Spleen (tissue), 11 donors: ENCODE measurements around the gene PRPH2. TPM values are rescaled to one million over a fixed set of nuclear protein-coding genes. Genes with fewer than 3 reads are reported as not detected.

Source experiments
- DNase-seq: peaks from one replicate; pipeline ENCODE4 v3.0.0-alpha.2; 2020
- H3K27ac ChIP-seq, 8 donors: fragments of 200-600 bp; sonication (generic) in 7 of 8; 1 replicate in 4 of 8; 2 replicates in 4 of 8; pipeline versions ENCODE4 v1.5.0 to v1.8.0; 2016 to 2021; ENCODE audit warnings: inconsistent platforms in 4 of 8, mild to moderate bottlenecking in 4 of 8, moderate library complexity in 1 of 8
- H3K27me3 ChIP-seq, 7 donors: fragments of 200-600 bp; sonication (generic) in 6 of 7; replicated peaks in 1 of 7; 1 replicate in 4 of 7; 2 replicates in 3 of 7; pipeline versions ENCODE4 v1.5.0 to v1.8.0; 2016 to 2021; ENCODE audit warnings: inconsistent platforms in 3 of 7, mild to moderate bottlenecking in 1 of 7
- H3K36me3 ChIP-seq, 6 donors: fragments of 200-600 bp; sonication (generic) in 5 of 6; 1 replicate in 4 of 6; 2 replicates in 2 of 6; pipeline versions ENCODE4 v1.5.0 to v1.8.0; 2016 to 2021; ENCODE audit warnings: inconsistent platforms in 2 of 6
- H3K4me1 ChIP-seq, 6 donors: fragments of 200-600 bp; sonication (generic) in 5 of 6; 1 replicate in 3 of 6; 2 replicates in 3 of 6; pipeline versions ENCODE4 v1.5.0 to v1.8.0; 2016 to 2021; ENCODE audit warnings: inconsistent platforms in 3 of 6
- H3K4me3 ChIP-seq, 8 donors: fragments of 200-600 bp; sonication (generic) in 7 of 8; 1 replicate in 4 of 8; 2 replicates in 4 of 8; pipeline versions ENCODE4 v1.5.0 to v1.8.0; 2016 to 2021; ENCODE audit warnings: inconsistent platforms in 4 of 8, mild to moderate bottlenecking in 4 of 8, moderate library complexity in 2 of 8
- H3K9me3 ChIP-seq, 8 donors: fragments of 200-600 bp; sonication (generic) in 7 of 8; 1 replicate in 4 of 8; 2 replicates in 4 of 8; pipeline versions ENCODE4 v1.5.0 to v1.8.0; 2016 to 2021; ENCODE audit warnings: inconsistent platforms in 4 of 8
- POLR2A ChIP-seq, 3 donors: fragments of 450-650 bp; IDR thresholded peaks; one replicate each; pipeline ENCODE4 v1.5.1; 2017; ENCODE audit warnings: antibody characterized with exemption in 3 of 3, mild to moderate bottlenecking in 1 of 3
- POLR2AphosphoS5 ChIP-seq, 3 donors: sonication (generic); formaldehyde crosslinking; IDR thresholded peaks; one replicate each; pipeline ENCODE4 v1.5.1; 2017; ENCODE audit warnings: antibody characterized with exemption in 3 of 3
- WGBS, 5 donors: extraction: QIAGEN DNeasy Blood & Tissue Kit in 3 of 5; methylation state at CpG; one replicate each; pipeline versions ENCODE4 v1.1.5 to v1.1.7; 2013 to 2018; 5-methylcytosine and 5-hydroxymethylcytosine counted together
- intact Hi-C: fragments of 100-400 bp; cut with DNase I; formaldehyde crosslinking; loops from one replicate; pipeline ENCODE4 v1.15.0; 2023; ENCODE audit warnings: low total_unique reads
- polyA plus RNA-seq, 3 donors: library from polyadenylated mRNA; stranded (reverse); fragments of 200-250 nt; gene quantifications; one replicate each; pipeline ENCODE4 v1.2.1, GENCODE V29; 2013
- small RNA-seq, 4 donors: library from RNA; depleted of rRNA; stranded (forward); fragments of <200 nt; gene quantifications; one replicate each; pipeline ENCODE3, GENCODE V24; 2016
- total RNA-seq, 7 donors: library from RNA; depleted of rRNA in 3 of 7; stranded (reverse); fragments of >200 nt in 3 of 7; fragmentation: NEBNext Ultra II Directional in 4 of 7; extraction: Animal tissue kit (Norgen Biotek cat#: 25700) in 4 of 7; gene quantifications; one replicate each; pipeline versions ENCODE4 v1.1.0 to v1.2.1, GENCODE V29; 2016 to 2021
- TF ChIP-seq, protein P1 (sequence below), 11 experiments: fragments of 200-600 bp in 7 of 11; fragments of 450-650 bp in 4 of 11; sonication (generic) in 4 of 11; IDR thresholded peaks in 8 of 11; conservative IDR thresholded peaks in 3 of 11; 1 replicate in 7 of 11; 2 replicates in 4 of 11; pipeline versions ENCODE4 v1.4.0 to v1.8.0; 2016 to 2021; ENCODE audit warnings: antibody characterized with exemption in 11 of 11, inconsistent platforms in 4 of 11, mild to moderate bottlenecking in 1 of 11
- donor health status: healthy with polysubstance abuse.
- donor health status: DM: no; HTN: no; CAD: no; lungs with moderate emphysema.
- donor health status: DM: no; HTN: no; CAD: no.
- donor health status: Bipolar disorder and iron deficiency.
- donor health status: healthy.
- donor health status: DM: no; HTN: no; CAD: no.
- donor health status: DM: yes; HTN: yes; CAD: no.

The PRPH2 gene
- total and polyA plus RNA-seq, 10 donors: 0.27 to 1.8 (median 0.73) TPM

DNA sequence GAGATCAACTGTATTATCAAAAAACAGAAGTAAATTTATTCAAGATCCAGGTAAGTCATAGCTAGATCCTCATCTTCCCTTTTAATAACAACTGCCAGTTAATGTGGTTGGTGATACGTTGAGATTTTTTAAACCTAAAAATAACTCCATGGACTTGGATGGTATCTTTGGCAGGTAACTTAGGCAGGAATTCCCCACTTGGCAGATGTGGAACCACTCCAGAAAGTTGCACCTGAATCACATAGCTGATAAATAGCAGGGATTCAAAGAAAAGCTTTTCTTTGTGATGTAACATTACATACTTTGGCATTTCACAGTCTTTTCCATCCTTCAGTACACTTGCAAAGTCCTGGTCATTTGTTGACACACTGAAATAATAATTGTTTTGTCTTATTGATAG is 62.6 kb downstream of the PRPH2 start:
- Histone ChIP-seq H3K9me3 (no peaks in the 10 kb centered on the region), H3K4me1 (peaks cover 0 to 7% (median 2%) of the 10 kb centered on the region in 6 donors), H3K36me3 (peaks cover 0 to 98% (median 78%) of the 10 kb centered on the region in 6 donors), H3K4me3 (no peak overlapping the region), H3K27me3 (no peaks in the 10 kb centered on the region), H3K27ac (no peak overlapping the region)
- TF ChIP-seq, protein P1, sequence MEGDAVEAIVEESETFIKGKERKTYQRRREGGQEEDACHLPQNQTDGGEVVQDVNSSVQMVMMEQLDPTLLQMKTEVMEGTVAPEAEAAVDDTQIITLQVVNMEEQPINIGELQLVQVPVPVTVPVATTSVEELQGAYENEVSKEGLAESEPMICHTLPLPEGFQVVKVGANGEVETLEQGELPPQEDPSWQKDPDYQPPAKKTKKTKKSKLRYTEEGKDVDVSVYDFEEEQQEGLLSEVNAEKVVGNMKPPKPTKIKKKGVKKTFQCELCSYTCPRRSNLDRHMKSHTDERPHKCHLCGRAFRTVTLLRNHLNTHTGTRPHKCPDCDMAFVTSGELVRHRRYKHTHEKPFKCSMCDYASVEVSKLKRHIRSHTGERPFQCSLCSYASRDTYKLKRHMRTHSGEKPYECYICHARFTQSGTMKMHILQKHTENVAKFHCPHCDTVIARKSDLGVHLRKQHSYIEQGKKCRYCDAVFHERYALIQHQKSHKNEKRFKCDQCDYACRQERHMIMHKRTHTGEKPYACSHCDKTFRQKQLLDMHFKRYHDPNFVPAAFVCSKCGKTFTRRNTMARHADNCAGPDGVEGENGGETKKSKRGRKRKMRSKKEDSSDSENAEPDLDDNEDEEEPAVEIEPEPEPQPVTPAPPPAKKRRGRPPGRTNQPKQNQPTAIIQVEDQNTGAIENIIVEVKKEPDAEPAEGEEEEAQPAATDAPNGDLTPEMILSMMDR (IDR thresholded peaks at IDR 0.05 in 8 of 11, conservative IDR thresholded peaks at IDR 0.05 in 3 of 11): no peak
- TF ChIP-seq POLR2AphosphoS5 (IDR thresholded peaks at IDR 0.05) (no peak), POLR2A (IDR thresholded peaks at IDR 0.05) (no peak)
- intact Hi-C loops: loop anchor here (5.0 kb wide), 3 partner anchors 67 to 237 kb away; partner anchors contain the start of gene RPL7L1
- no peak for DNase-seq
- 58 to 80% (median 65%) methylated on average over 1 of the region's 1 CpG for WGBS, 5 donors

DNA sequence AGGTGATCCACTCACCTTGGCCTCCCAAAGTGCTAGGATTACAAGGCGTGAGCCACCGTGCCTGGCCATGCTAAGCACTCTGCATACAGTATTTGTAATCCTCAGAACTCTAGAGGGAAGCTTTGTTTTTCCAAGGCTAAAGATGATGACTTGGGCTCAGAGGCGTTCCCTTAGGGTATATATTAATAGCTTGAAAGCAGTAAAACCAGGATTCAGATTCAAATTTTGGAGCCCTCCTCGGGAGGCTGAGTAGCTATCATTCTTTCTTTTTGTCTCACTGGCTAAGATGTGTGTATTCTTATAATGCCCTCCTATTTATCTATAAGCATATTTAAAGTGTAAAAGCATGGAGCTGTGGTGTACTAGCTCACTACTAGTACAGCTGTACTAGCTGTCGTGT is 68.5 kb downstream of the PRPH2 start:
- peaks cover 6 to 100% (median 88%) of the 10 kb centered on the region in 6 donors for H3K36me3 ChIP-seq
- no peak for DNase-seq
- no peaks in the 10 kb centered on the region for H3K9me3 ChIP-seq
- H3K27ac ChIP-seq: no peak overlapping the region
- 89 to 98% (median 95%) methylated on average over 5 of the region's 5 CpGs for WGBS, 5 donors
- H3K4me1 ChIP-seq: no peaks in the 10 kb centered on the region
- TF ChIP-seq POLR2AphosphoS5 (IDR thresholded peaks at IDR 0.05) (no peak), POLR2A (IDR thresholded peaks at IDR 0.05) (no peak)
- TF ChIP-seq, protein P1 (IDR thresholded peaks at IDR 0.05 in 8 of 11, conservative IDR thresholded peaks at IDR 0.05 in 3 of 11): no peak
- intact Hi-C loops: no loop called here
- H3K4me3 ChIP-seq: no peak overlapping the region
- no peaks in the 10 kb centered on the region for H3K27me3 ChIP-seq

DNA sequence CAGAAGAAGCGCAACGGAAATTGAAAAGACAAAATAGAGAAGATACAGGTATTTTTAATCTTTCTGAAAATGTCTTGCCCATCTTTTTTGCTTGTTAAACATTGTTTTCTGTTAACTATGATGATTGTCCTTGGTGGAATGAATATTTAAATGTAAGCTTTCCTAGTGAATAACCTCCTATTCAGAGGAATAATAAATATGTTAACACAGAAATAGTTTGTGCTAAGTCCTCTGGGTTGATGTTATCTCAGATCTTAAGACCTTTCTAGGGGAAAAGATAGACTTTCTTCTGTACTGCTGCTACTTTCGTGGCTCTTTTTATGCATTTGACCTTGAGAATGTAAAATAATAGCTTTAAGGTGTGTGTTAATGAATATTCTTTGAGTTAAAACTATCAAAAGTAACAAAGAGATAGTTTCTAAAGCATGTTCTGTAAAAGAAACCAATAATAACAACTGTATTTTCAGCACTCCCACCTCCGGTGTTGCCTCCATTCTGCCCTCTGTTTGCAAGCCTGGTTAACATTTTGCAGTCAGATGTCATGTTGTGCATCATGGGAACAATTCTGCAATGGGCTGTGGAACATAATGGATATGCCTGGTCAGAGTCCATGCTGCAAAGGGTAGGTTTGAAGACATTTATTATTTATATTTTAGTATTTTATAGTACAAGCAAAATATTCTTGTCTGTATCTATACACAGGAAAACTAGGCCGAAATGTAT is 70.2 kb downstream of the PRPH2 start:
- Histone ChIP-seq H3K4me3 (no peak overlapping the region), H3K36me3 (peaks cover 6 to 100% (median 84%) of the 10 kb centered on the region in 6 donors), H3K4me1 (no peaks in the 10 kb centered on the region), H3K27ac (no peak overlapping the region), H3K9me3 (no peaks in the 10 kb centered on the region), H3K27me3 (no peaks in the 10 kb centered on the region)
- DNase-seq: no peak
- 88 to 93% (median 91%) methylated on average over 5 of the region's 5 CpGs for WGBS, 5 donors
- TF ChIP-seq, protein P1 (IDR thresholded peaks at IDR 0.05 in 8 of 11, conservative IDR thresholded peaks at IDR 0.05 in 3 of 11): no peak
- TF ChIP-seq POLR2AphosphoS5 (IDR thresholded peaks at IDR 0.05) (no peak), POLR2A (IDR thresholded peaks at IDR 0.05) (no peak)
- intact Hi-C loops: no loop called here

Small RNA genes lying within 50 kb of the gene (small RNA-seq; reads per million reads assigned to genes)
- 0 reads per million in 4 donors for gene RNU6-890P

Other genes with a start within 250 kb of the PRPH2 start
- gene UBR2, start 158.6 kb downstream of the PRPH2 start, total RNA-seq: 10 to 100 TPM; 41.6 to 51.8 (median 46.1) TPM
- 1 to 10 TPM; 7.4 to 9.9 (median 7.7) TPM for gene UBR2, start 158.6 kb downstream of the PRPH2 start, polyA plus RNA-seq
- 10 to 100 TPM; 22.2 to 63.3 (median 25.6) TPM for gene TBCC, start 23.5 kb upstream of the PRPH2 start, total RNA-seq
- gene TBCC, start 23.5 kb upstream of the PRPH2 start, polyA plus RNA-seq: 10 to 100 TPM; 51.7 to 63.2 (median 56.0) TPM
- 10 to 100 TPM; 20.0 to 27.5 (median 25.3) TPM for gene BICRAL, start 59.5 kb upstream of the PRPH2 start, total RNA-seq
- gene BICRAL, start 59.5 kb upstream of the PRPH2 start, polyA plus RNA-seq: 1 to 10 TPM; 3.4 to 4.8 (median 3.4) TPM
- 10 to 100 TPM; 63.4 to 92.4 (median 73.0) TPM for gene RPL7L1, start 157.0 kb upstream of the PRPH2 start, total RNA-seq
- 10 to 100 TPM; 27.6 to 63.0 (median 33.3) TPM for gene RPL7L1, start 157.0 kb upstream of the PRPH2 start, polyA plus RNA-seq
- gene PTCRA, start 193.5 kb upstream of the PRPH2 start, total RNA-seq: 10 to 100 TPM in 1 of 7 donors, 1 to 10 TPM in 6; 3.2 to 15.5 (median 6.4) TPM
- 1 to 10 TPM; 1.1 to 2.9 (median 2.1) TPM for gene PTCRA, start 193.5 kb upstream of the PRPH2 start, polyA plus RNA-seq
- gene CNPY3, start 206.9 kb upstream of the PRPH2 start, total RNA-seq: 100 to 1,000 TPM in 5 of 7 donors, 10 to 100 TPM in 2; 82.2 to 115 (median 109) TPM
- 100 to 1,000 TPM in 1 of 3 donors, 10 to 100 TPM in 2; 94.2 to 109 (median 97.9) TPM for gene CNPY3, start 206.9 kb upstream of the PRPH2 start, polyA plus RNA-seq
- 1 to 10 TPM in 6 of 7 donors, under 1 TPM in 1; 0.68 to 3.0 (median 2.0) TPM for gene GNMT, start 238.2 kb upstream of the PRPH2 start, total RNA-seq
- 1 to 10 TPM; 1.2 to 2.3 (median 1.4) TPM for gene GNMT, start 238.2 kb upstream of the PRPH2 start, polyA plus RNA-seq